Measurements from ENCODE around the gene TTR.

Gene TTR

DNA sequence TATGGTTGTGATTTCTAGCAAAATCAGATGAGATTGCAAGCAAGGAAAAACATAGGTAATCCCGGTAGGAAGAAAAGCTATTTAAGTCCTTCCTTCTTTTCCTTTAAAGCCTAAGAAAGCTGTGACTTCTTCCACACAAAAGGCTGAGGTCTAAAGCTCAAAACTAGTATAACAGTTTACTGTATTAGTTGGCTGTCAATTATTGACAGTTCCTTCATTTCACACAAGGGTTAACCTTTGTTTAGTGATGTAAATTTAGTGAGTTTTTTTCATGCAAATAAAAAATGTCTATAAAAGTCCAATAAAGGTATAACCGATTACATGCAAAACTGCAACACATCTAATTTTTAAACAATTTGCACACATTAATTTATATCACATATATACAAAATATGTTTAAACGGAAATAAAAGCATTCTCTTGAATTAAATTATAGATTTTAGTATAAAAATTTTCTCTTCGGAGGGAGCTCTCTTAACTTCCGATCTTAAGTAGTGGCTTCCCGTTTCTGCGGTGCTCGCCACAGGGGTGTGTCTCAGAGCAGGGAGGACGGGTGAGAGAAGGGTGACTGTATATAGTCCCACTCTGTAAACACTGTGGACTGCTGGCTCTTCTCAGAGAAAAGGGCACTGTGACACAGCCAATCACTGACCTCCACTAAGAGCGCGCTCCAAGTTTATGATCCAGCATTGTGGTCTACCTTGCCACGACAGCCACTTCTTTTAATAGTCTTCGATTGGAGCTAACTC, 33.4 kb downstream of the TTR start:
- TF ChIP-seq, protein P1, sequence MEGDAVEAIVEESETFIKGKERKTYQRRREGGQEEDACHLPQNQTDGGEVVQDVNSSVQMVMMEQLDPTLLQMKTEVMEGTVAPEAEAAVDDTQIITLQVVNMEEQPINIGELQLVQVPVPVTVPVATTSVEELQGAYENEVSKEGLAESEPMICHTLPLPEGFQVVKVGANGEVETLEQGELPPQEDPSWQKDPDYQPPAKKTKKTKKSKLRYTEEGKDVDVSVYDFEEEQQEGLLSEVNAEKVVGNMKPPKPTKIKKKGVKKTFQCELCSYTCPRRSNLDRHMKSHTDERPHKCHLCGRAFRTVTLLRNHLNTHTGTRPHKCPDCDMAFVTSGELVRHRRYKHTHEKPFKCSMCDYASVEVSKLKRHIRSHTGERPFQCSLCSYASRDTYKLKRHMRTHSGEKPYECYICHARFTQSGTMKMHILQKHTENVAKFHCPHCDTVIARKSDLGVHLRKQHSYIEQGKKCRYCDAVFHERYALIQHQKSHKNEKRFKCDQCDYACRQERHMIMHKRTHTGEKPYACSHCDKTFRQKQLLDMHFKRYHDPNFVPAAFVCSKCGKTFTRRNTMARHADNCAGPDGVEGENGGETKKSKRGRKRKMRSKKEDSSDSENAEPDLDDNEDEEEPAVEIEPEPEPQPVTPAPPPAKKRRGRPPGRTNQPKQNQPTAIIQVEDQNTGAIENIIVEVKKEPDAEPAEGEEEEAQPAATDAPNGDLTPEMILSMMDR (IDR thresholded peaks at IDR 0.05; ENCODE audit: insufficient read depth, low read length) = no peak
- TF ChIP-seq SPI1 (IDR thresholded peaks at IDR 0.05; ENCODE audit: borderline replicate concordance, low read depth) = no peak
- no peak for TF ChIP-seq GABPA (IDR thresholded peaks at IDR 0.05; ENCODE audit: low read depth)
- TF ChIP-seq, protein P2, sequence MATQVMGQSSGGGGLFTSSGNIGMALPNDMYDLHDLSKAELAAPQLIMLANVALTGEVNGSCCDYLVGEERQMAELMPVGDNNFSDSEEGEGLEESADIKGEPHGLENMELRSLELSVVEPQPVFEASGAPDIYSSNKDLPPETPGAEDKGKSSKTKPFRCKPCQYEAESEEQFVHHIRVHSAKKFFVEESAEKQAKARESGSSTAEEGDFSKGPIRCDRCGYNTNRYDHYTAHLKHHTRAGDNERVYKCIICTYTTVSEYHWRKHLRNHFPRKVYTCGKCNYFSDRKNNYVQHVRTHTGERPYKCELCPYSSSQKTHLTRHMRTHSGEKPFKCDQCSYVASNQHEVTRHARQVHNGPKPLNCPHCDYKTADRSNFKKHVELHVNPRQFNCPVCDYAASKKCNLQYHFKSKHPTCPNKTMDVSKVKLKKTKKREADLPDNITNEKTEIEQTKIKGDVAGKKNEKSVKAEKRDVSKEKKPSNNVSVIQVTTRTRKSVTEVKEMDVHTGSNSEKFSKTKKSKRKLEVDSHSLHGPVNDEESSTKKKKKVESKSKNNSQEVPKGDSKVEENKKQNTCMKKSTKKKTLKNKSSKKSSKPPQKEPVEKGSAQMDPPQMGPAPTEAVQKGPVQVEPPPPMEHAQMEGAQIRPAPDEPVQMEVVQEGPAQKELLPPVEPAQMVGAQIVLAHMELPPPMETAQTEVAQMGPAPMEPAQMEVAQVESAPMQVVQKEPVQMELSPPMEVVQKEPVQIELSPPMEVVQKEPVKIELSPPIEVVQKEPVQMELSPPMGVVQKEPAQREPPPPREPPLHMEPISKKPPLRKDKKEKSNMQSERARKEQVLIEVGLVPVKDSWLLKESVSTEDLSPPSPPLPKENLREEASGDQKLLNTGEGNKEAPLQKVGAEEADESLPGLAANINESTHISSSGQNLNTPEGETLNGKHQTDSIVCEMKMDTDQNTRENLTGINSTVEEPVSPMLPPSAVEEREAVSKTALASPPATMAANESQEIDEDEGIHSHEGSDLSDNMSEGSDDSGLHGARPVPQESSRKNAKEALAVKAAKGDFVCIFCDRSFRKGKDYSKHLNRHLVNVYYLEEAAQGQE (IDR thresholded peaks at IDR 0.05; ENCODE audit: insufficient replicate concordance, low read depth) = no peak
- no peak for TF ChIP-seq POLR2AphosphoS5 (IDR thresholded peaks at IDR 0.05; ENCODE audit: low read depth)
- DNase-seq (ENCODE audit: low read depth in 1 of 2, low spot score in 1 of 2) = no peak
- Histone ChIP-seq H3K4me3 (replicated peaks; ENCODE audit: insufficient read depth, low read length) (no peak overlapping the region), H3K27ac (replicated peaks) (no peak overlapping the region), H3K27me3 (ENCODE audit: insufficient read depth, poor library complexity, severe bottlenecking) (no peaks in the 10 kb centered on the region)

DNA sequence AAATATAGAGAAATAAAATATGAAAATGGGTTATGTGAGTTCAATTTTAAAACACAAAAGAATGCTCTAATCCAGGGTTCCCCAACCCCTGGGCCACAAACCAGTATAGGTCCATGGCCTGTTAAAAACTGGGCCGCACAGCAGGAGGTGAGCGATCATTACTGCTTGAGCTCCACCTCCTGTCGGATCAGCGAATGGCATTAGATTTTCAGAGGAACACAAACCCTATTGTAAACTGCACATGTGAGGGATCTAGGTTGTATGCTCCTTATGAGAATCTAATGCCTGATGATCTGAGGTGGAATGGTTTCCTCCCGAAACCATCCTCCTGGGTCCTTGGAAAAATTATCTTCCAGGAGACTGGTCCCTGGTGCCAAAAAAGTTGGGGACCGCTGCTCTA, 34.7 kb downstream of the TTR start:
- TF ChIP-seq POLR2AphosphoS5 (IDR thresholded peaks at IDR 0.05; ENCODE audit: low read depth) (no peak), SPI1 (IDR thresholded peaks at IDR 0.05; ENCODE audit: borderline replicate concordance, low read depth) (no peak), GABPA (IDR thresholded peaks at IDR 0.05; ENCODE audit: low read depth) (no peak)
- TF ChIP-seq, protein P2 (IDR thresholded peaks at IDR 0.05; ENCODE audit: insufficient replicate concordance, low read depth) = no peak
- TF ChIP-seq, protein P1 (IDR thresholded peaks at IDR 0.05; ENCODE audit: insufficient read depth, low read length) = no peak
- Histone ChIP-seq H3K27me3 (ENCODE audit: insufficient read depth, poor library complexity, severe bottlenecking) (no peaks in the 10 kb centered on the region), H3K27ac (replicated peaks) (no peak overlapping the region), H3K4me3 (replicated peaks; ENCODE audit: insufficient read depth, low read length) (no peak overlapping the region)
- no peak for DNase-seq (ENCODE audit: low read depth in 1 of 2, low spot score in 1 of 2)

DNA sequence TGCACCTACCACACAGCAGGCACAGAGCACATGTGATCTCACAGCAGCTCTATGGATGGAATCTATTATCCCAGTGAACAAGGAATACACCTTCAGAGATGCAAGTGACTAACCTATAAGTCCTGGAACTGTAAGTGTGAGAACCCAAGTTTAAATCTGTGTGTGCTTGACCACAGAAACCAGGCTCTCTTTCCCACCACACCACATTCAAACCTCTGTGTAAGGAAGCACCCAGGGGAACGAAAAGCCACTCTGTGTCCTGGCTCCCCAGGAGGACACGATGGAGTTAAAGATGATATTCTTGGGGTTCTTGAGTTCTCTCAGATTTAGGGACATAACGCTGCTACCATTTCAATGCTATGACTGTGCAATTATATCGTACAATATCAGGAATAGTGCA, 38.9 kb downstream of the TTR start:
- TF ChIP-seq, protein P2 (IDR thresholded peaks at IDR 0.05; ENCODE audit: insufficient replicate concordance, low read depth) = no peak
- TF ChIP-seq, protein P1 (IDR thresholded peaks at IDR 0.05; ENCODE audit: insufficient read depth, low read length) = no peak
- TF ChIP-seq GABPA (IDR thresholded peaks at IDR 0.05; ENCODE audit: low read depth) = no peak
- TF ChIP-seq SPI1 (IDR thresholded peaks at IDR 0.05; ENCODE audit: borderline replicate concordance, low read depth) = no peak
- TF ChIP-seq POLR2AphosphoS5 (IDR thresholded peaks at IDR 0.05; ENCODE audit: low read depth) = no peak
- DNase-seq (ENCODE audit: low read depth in 1 of 2, low spot score in 1 of 2) = no peak
- Histone ChIP-seq H3K27ac (replicated peaks) (no peak overlapping the region), H3K4me3 (replicated peaks; ENCODE audit: insufficient read depth, low read length) (no peak overlapping the region), H3K27me3 (ENCODE audit: insufficient read depth, poor library complexity, severe bottlenecking) (peaks cover 3% of the 10 kb centered on the region)

Data from HL-60 (cell line).